Coronary artery (tissue), 2 donors: Measurements from ENCODE around the gene WNK4.

Experiments
- DNase-seq: peaks from one replicate; pipeline ENCODE4 v3.0.0-alpha.2; 2017; ENCODE audit warnings: low spot score
- H3K27ac ChIP-seq, 2 donors: fragments of 200-600 bp; sonication (generic); one replicate each; pipeline ENCODE4 v1.5.1; 2016 to 2019
- H3K4me3 ChIP-seq: fragments of 200-600 bp; sonication (generic); 2 replicates; pipeline ENCODE4 v1.5.1; 2016; ENCODE audit warnings: mild to moderate bottlenecking, moderate library complexity
- CTCF ChIP-seq: fragments of 200-600 bp; sonication (generic); IDR thresholded peaks from one replicate; pipeline ENCODE4 v1.5.1; 2019; ENCODE audit warnings: antibody characterized with exemption

Gene WNK4

GRCh38 chr17:42814633-42815399 lies 34.4 kb downstream of the WNK4 start:
- DNase-seq, result peak; percentile 7
- no peak for TF ChIP-seq CTCF
- H3K27ac ChIP-seq, result peak overlapping the region in 1 of 2 donors; percentile 20
- H3K4me3 ChIP-seq, result no peak overlapping the region

GRCh38 chr17:42817866-42818265 lies 37.5 kb downstream of the WNK4 start:
- TF ChIP-seq CTCF, result no peak
- peak; percentile 14 for DNase-seq
- H3K27ac ChIP-seq, result no peak overlapping the region
- no peak overlapping the region for H3K4me3 ChIP-seq

GRCh38 chr17:42818379-42818778 lies 38.0 kb downstream of the WNK4 start:
- H3K4me3 ChIP-seq, result no peak overlapping the region
- TF ChIP-seq CTCF, result no peak
- DNase-seq, result peak; percentile 2
- H3K27ac ChIP-seq, result no peak overlapping the region

- peak; percentile 40 for TF ChIP-seq CTCF
- DNase-seq, result peak; percentile 70
- H3K27ac ChIP-seq, result no peak overlapping the region
- no peak overlapping the region for H3K4me3 ChIP-seq
Observed at GRCh38 chr17:42819939-42820535, 39.6 kb downstream of the WNK4 start.

- no peak for TF ChIP-seq CTCF
- DNase-seq, result peak; percentile 9
- Histone ChIP-seq H3K4me3 (no peak overlapping the region), H3K27ac (no peak overlapping the region)
Observed at GRCh38 chr17:42821176-42821575, 40.8 kb downstream of the WNK4 start.

GRCh38 chr17:42827472-42827871 lies 47.1 kb downstream of the WNK4 start:
- no peak overlapping the region for H3K4me3 ChIP-seq
- H3K27ac ChIP-seq, result no peak overlapping the region
- no peak for DNase-seq
- TF ChIP-seq CTCF, result no peak

- H3K4me3 ChIP-seq, result no peak overlapping the region
- no peak for TF ChIP-seq CTCF
- no peak for DNase-seq
- H3K27ac ChIP-seq, result no peak overlapping the region
Observed at GRCh38 chr17:42830971-42831370, 50.6 kb downstream of the WNK4 start.
